PC-3 (cell line): Measurements from ENCODE around the gene BRINP1. TPM values are rescaled to one million over a fixed set of nuclear protein-coding genes. Genes with fewer than 3 reads are reported as not detected.

ENCODE experiments used
- ATAC-seq: fragments of 200-7000 bp; cut with Tn5 transposase; 2 replicates; pipeline ENCODE4 v1.9.1; 2020; ENCODE audit warnings: mild to moderate bottlenecking, moderate library complexity
- BruUV-seq: library from RNA; stranded (reverse); fragments of 400-500 nt; replicated peaks from 2 replicates; lab custom pipeline; 2021; lab: Mats Ljungman, UMichigan
- CTCF ChIA-PET: fragments of 300-600 bp; sonication (Branson Sonifier 250); formaldehyde crosslinking; loops from one replicate; lab custom pipeline; 2022; ENCODE audit warnings: antibody characterized with exemption; lab: Charles Lee
- POLR2A ChIA-PET: fragments of 300-600 bp; sonication (Branson Sonifier 250); formaldehyde crosslinking; loops from one replicate; lab custom pipeline; 2022; ENCODE audit warnings: antibody characterized with exemption; ENCODE audit not compliant: unreplicated experiment; lab: Charles Lee
- DNase-seq: peaks from one replicate; pipeline ENCODE4 v3.0.0-alpha.2; 2015
- H2AFZ ChIP-seq: fragments of 300-600 bp; sonication (generic); 2 replicates; pipeline ENCODE4 v1.6.0; 2016; ENCODE audit warnings: antibody characterized with exemption, low read length
- H3F3A ChIP-seq: fragments of 300-600 bp; sonication (generic); one replicate; pipeline ENCODE4 v1.6.0; 2017; ENCODE audit warnings: antibody characterized with exemption, low read length, control low read depth, mild to moderate bottlenecking; ENCODE audit not compliant: unreplicated experiment
- H3K27ac ChIP-seq: fragments of 300-600 bp; sonication (generic); 2 replicates; pipeline ENCODE4 v1.5.1; 2016; ENCODE audit warnings: mild to moderate bottlenecking, low read length
- H3K27me3 ChIP-seq: fragments of 300-600 bp; sonication (generic); 2 replicates; pipeline ENCODE4 v1.6.1; 2016; ENCODE audit warnings: low read length, mixed read lengths
- H3K36me3 ChIP-seq: fragments of 300-600 bp; sonication (generic); 2 replicates; pipeline ENCODE4 v1.6.1; 2016; ENCODE audit warnings: low read depth, mixed run types, low read length, mixed read lengths
- H3K4me1 ChIP-seq: fragments of 300-600 bp; sonication (generic); 2 replicates; pipeline ENCODE4 v1.5.1; 2016; ENCODE audit warnings: low read length; ENCODE audit not compliant: insufficient read depth
- H3K4me2 ChIP-seq: fragments of 300-600 bp; sonication (generic); 2 replicates; pipeline ENCODE4 v1.6.0; 2016; ENCODE audit warnings: low read length
- H3K4me3 ChIP-seq: fragments of 300-600 bp; sonication (generic); 2 replicates; pipeline ENCODE4 v1.5.1; 2016; ENCODE audit warnings: mild to moderate bottlenecking, low read length, mixed read lengths
- H3K79me2 ChIP-seq: fragments of 300-600 bp; sonication (generic); 2 replicates; pipeline ENCODE4 v1.6.1; 2017; ENCODE audit warnings: low read length, mixed read lengths
- H3K9ac ChIP-seq: fragments of 300-600 bp; sonication (generic); 2 replicates; pipeline ENCODE4 v1.6.0; 2016; ENCODE audit warnings: mild to moderate bottlenecking, low read length
- H3K9me2 ChIP-seq: fragments of 300-600 bp; sonication (generic); replicated peaks from 2 replicates; pipeline ENCODE4 v1.6.1; 2016; ENCODE audit warnings: mixed run types, low read length, mixed read lengths
- H3K9me3 ChIP-seq: fragments of 300-600 bp; sonication (generic); 2 replicates; pipeline ENCODE4 v1.6.1; 2016; ENCODE audit warnings: low read length, mixed read lengths
- H4K20me1 ChIP-seq: fragments of 300-600 bp; sonication (generic); 2 replicates; pipeline ENCODE4 v1.6.1; 2016; ENCODE audit warnings: low read length, mixed read lengths
- EZH2 ChIP-seq: fragments of 300-600 bp; sonication (generic); IDR thresholded peaks from one replicate; pipeline ENCODE4 v1.6.1; 2017; ENCODE audit warnings: antibody characterized with exemption, mild to moderate bottlenecking, low read length; ENCODE audit not compliant: unreplicated experiment
- EZH2phosphoT487 ChIP-seq: fragments of 300-600 bp; sonication (generic); IDR thresholded peaks from 2 replicates; pipeline ENCODE4 v1.6.1; 2018; ENCODE audit warnings: mild to moderate bottlenecking, antibody characterized with exemption, low read length, borderline replicate concordance
- intact Hi-C: fragments of 100-400 bp; cut with micrococcal nuclease; formaldehyde crosslinking; loops from 2 replicates; pipeline ENCODE4 v1.9.0; 2023
- total RNA-seq: library from RNA; depleted of rRNA; stranded (reverse); fragments of >200 nt; gene quantifications from 2 replicates; pipeline ENCODE4 v1.2.3, GENCODE V29; 2014
- TF ChIP-seq, protein P1 (sequence below): fragments of 300-600 bp; sonication (generic); conservative IDR thresholded peaks from 2 replicates; pipeline ENCODE4 v1.5.1; 2017; ENCODE audit warnings: antibody characterized with exemption, low read depth, mild to moderate bottlenecking, low read length

The BRINP1 gene
- total RNA-seq, 1 experiment from 2014 or later = not detected

DNA sequence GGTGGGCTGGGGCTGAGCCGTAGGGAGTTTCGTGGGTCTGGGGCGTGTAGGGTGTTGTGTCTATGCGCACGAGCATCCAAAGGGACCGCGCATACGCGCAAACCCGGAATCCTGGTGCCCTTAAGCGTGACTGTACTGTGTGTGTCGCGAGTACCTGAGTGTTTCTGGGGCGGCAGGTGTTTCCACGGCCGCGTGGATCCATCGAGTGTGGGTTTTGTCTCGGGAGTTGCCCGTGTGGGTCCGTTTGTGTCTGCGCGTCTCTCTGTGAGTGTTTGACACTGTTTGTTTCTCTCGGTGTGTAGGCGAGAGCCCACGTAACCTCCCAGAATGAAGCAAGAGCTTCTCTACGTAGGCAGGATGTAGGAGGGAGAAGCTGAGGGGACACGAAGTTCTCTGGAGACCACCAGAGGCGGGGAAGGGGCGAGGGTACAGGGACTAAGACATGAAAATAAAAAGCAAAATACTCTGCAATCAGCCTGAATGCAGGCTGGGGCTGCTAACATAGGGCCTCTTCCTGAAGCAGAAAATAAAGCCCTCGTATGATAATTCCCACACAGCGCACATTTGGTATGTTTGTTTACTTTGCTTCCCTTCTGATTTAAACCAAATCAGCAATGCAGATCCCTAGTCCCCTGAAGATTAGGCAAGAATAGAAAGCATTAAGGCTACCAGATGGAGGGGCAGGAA is 588 bp upstream of the BRINP1 start:
- no peaks in the 10 kb centered on the region for H3K79me2 ChIP-seq
- H3K9me2 ChIP-seq = no peaks in the 10 kb centered on the region
- DNase-seq (no peak), ATAC-seq (no peak)
- intact Hi-C loops = no loop called here
- TF ChIP-seq, protein P1, sequence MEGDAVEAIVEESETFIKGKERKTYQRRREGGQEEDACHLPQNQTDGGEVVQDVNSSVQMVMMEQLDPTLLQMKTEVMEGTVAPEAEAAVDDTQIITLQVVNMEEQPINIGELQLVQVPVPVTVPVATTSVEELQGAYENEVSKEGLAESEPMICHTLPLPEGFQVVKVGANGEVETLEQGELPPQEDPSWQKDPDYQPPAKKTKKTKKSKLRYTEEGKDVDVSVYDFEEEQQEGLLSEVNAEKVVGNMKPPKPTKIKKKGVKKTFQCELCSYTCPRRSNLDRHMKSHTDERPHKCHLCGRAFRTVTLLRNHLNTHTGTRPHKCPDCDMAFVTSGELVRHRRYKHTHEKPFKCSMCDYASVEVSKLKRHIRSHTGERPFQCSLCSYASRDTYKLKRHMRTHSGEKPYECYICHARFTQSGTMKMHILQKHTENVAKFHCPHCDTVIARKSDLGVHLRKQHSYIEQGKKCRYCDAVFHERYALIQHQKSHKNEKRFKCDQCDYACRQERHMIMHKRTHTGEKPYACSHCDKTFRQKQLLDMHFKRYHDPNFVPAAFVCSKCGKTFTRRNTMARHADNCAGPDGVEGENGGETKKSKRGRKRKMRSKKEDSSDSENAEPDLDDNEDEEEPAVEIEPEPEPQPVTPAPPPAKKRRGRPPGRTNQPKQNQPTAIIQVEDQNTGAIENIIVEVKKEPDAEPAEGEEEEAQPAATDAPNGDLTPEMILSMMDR = no peak
- TF ChIP-seq EZH2phosphoT487 = no peak
- no peak for TF ChIP-seq EZH2
- no peaks in the 10 kb centered on the region for H3F3A ChIP-seq
- BruUV-seq = no TSS peak
- no peak overlapping the region for H3K4me3 ChIP-seq
- H4K20me1 ChIP-seq = no peaks in the 10 kb centered on the region
- no peak overlapping the region for H2AFZ ChIP-seq
- H3K4me1 ChIP-seq = no peaks in the 10 kb centered on the region
- no peaks in the 10 kb centered on the region for H3K27me3 ChIP-seq
- H3K9me3 ChIP-seq = no peaks in the 10 kb centered on the region
- ChIA-PET POLR2A (no interaction called here), CTCF (no interaction called here)
- H3K4me2 ChIP-seq = no peak overlapping the region
- no peak overlapping the region for H3K27ac ChIP-seq
- H3K9ac ChIP-seq = no peak overlapping the region
- no peaks in the 10 kb centered on the region for H3K36me3 ChIP-seq

DNA sequence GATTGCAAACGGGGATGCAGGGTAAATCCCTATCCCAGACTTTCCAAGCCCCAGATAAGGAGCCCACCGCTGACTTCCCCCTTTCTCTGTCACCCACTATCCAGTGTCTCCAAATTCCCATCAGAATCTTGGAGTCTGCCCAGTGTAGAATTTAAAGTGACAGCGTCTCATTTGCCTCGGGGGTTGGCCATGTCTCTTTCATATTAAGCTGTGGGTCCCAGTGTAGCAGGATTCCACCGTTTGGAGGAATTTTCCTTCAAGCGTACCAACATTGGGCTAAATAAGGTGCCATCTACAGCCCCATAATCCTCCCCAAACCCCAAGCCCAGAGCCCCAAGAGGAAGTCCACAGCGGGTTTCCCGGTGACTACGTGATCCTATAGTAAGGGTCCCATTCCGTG is 1.1 kb downstream of the BRINP1 start:
- no peak overlapping the region for H2AFZ ChIP-seq
- POLR2A ChIA-PET = no interaction called here
- H3K9me3 ChIP-seq = no peaks in the 10 kb centered on the region
- no peak for ATAC-seq
- no peak overlapping the region for H3K4me2 ChIP-seq
- intact Hi-C loops = no loop called here
- CTCF ChIA-PET = no interaction called here
- TF ChIP-seq EZH2phosphoT487 = no peak
- no peak for TF ChIP-seq EZH2
- TF ChIP-seq, protein P1 = no peak
- H3K9ac ChIP-seq = no peak overlapping the region
- DNase-seq = no peak
- BruUV-seq = no TSS peak
- no peaks in the 10 kb centered on the region for H3K27me3 ChIP-seq
- no peaks in the 10 kb centered on the region for H3K4me1 ChIP-seq
- no peaks in the 10 kb centered on the region for H3K79me2 ChIP-seq
- H3K36me3 ChIP-seq = no peaks in the 10 kb centered on the region
- no peak overlapping the region for H3K4me3 ChIP-seq
- H3K9me2 ChIP-seq = no peaks in the 10 kb centered on the region
- no peaks in the 10 kb centered on the region for H3F3A ChIP-seq
- no peak overlapping the region for H3K27ac ChIP-seq
- H4K20me1 ChIP-seq = no peaks in the 10 kb centered on the region

DNA sequence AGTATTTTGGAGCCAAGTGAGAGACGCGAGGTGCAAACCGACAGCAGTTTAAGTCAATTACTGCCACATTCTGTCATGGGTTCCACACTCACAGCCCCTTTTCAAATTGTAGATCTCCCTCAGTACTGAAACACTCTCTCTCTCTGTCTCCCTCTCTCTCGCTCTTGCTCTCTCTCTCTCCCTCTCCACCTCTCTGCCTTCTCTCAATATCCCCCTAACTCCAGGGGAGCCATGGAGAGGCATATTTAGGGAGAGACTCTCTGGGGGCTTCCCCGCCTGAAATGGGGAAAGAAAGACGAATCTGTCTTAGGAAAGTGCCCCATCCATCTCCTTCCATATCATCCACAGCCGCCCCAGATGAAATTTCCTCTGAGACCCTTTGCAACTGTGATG is 1.6 kb downstream of the BRINP1 start:
- BruUV-seq = no TSS peak
- Histone ChIP-seq H3K4me2 (no peak overlapping the region), H3K4me3 (no peak overlapping the region), H3K36me3 (no peaks in the 10 kb centered on the region), H2AFZ (no peak overlapping the region), H3K9me2 (no peaks in the 10 kb centered on the region), H3K27ac (no peak overlapping the region), H3F3A (no peaks in the 10 kb centered on the region), H3K4me1 (no peaks in the 10 kb centered on the region), H3K9ac (no peak overlapping the region), H3K9me3 (no peaks in the 10 kb centered on the region), H4K20me1 (no peaks in the 10 kb centered on the region), H3K79me2 (no peaks in the 10 kb centered on the region), H3K27me3 (no peaks in the 10 kb centered on the region)
- POLR2A ChIA-PET = no interaction called here
- no peak for DNase-seq
- intact Hi-C loops = no loop called here
- no peak for ATAC-seq
- TF ChIP-seq, protein P1 = no peak
- TF ChIP-seq EZH2phosphoT487 = no peak
- TF ChIP-seq EZH2 = no peak
- CTCF ChIA-PET = no interaction called here
